Testis (tissue), 3 donors: ENCODE results near the gene FALEC. TPM values are rescaled to one million over a fixed set of nuclear protein-coding genes. Genes with fewer than 3 reads are reported as not detected.

Source experiments
- DNase-seq: peaks from one replicate; pipeline ENCODE4 v3.0.0-alpha.2; 2019
- H3K27ac ChIP-seq, 2 donors: fragments of 200-600 bp; sonication (generic); one replicate each; pipeline ENCODE4 v1.5.1; 2019
- H3K27me3 ChIP-seq: fragments of 200-600 bp; sonication (generic); one replicate; pipeline ENCODE4 v1.5.1; 2019
- H3K36me3 ChIP-seq: fragments of 200-600 bp; sonication (generic); one replicate; pipeline ENCODE4 v1.5.1; 2017; ENCODE audit warnings: low read depth; ENCODE audit errors: missing control alignments
- H3K4me1 ChIP-seq: fragments of 200-600 bp; sonication (generic); one replicate; pipeline ENCODE4 v1.5.1; 2019
- H3K4me3 ChIP-seq, 2 donors: fragments of 200-600 bp; sonication (generic); one replicate each; pipeline ENCODE4 v1.5.1; 2017 to 2019
- H3K9me3 ChIP-seq: fragments of 200-600 bp; sonication (generic); one replicate; pipeline ENCODE4 v1.5.1; 2017
- POLR2A ChIP-seq: fragments of 450-650 bp; IDR thresholded peaks from one replicate; pipeline ENCODE4 v1.6.1; 2017; ENCODE audit warnings: antibody characterized with exemption, mild to moderate bottlenecking, moderate library complexity
- WGBS, 2 donors: methylation state at CpG; one replicate each; pipeline ENCODE4 v1.1.5; 2018; 5-methylcytosine and 5-hydroxymethylcytosine counted together
- intact Hi-C: fragments of 100-400 bp; cut with DNase I; formaldehyde crosslinking; loops from one replicate; pipeline ENCODE4 v1.15.1; 2023; ENCODE audit warnings: low total_unique reads
- polyA plus RNA-seq: library from polyadenylated mRNA; stranded (reverse); fragments of 350-450 nt; fragmentation: Illumina TruSeq; extraction: RNeasy Lipid Tissue Mini Kit (QIAGEN cat#74804); gene quantifications from one replicate; pipeline ENCODE4 v1.2.3, GENCODE V29; 2014; ENCODE audit warnings: low read depth, low replicate concordance; ENCODE audit not compliant: insufficient read depth
- total RNA-seq, 2 donors: library from RNA; depleted of rRNA; stranded (reverse); fragments of >200 nt; gene quantifications; one replicate each; pipeline ENCODE4 v1.2.3, GENCODE V29; 2016
- TF ChIP-seq, protein P1 (sequence below), 3 experiments: fragments of 450-650 bp in 2 of 3; fragments of 200-600 bp in 1 of 3; sonication (generic) in 1 of 3; IDR thresholded peaks; one replicate each; pipeline ENCODE4 v1.5.1; 2016 to 2019; ENCODE audit warnings: antibody characterized with exemption in 3 of 3, mild to moderate bottlenecking in 2 of 3, moderate library complexity in 1 of 3

FALEC gene
- total and polyA plus RNA-seq, 3 donors from 2014 or later, result 1.3 TPM; not detected in 2

DNA sequence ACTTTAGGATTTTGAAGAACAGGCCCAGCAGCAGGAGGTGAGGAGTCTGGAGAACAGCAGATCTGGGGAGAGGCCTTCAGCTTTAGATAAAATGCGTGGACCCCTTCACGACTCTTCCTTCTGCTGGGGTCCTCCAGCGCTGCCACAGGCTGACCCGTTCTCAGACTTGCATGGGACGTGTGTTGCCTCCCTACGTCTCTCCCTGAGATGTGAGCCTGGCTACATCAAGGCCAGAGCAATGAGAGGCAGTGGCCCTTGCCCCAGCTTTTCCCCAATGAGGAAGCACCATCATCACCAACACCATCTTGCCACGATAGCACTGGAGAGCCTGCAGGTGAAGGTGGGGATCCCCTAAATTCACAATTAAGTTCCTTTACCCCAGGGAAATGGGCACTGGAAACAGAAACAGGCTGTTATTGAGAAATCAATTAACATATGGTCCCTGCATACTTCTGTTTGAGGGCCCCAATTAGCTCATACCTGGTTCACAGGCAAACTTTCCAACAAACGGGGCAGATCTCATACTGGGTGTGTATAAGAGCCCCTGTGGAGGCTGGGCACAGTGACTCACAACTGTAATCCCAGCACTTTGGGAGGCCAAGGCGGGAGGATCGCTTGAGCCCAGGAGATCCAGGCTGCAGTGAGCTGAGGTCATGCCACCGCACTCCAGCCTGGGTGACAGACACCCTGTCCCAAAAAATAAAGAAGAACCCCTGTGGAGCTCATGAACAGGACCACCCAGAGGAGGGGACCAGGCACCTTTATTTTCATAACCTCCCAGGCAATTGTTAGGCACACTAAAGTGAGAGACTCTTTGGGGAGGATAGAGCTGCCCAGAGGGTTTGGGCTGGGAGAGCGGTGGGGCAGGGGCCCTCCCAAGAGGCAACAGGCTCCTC, 21.5 kb downstream of the FALEC start:
- no peaks in the 10 kb centered on the region for H3K36me3 ChIP-seq
- intact Hi-C loops, result no loop called here
- H3K4me3 ChIP-seq, result no peak overlapping the region
- no peak for DNase-seq
- no peaks in the 10 kb centered on the region for H3K9me3 ChIP-seq
- no peak for TF ChIP-seq POLR2A
- TF ChIP-seq, protein P1, sequence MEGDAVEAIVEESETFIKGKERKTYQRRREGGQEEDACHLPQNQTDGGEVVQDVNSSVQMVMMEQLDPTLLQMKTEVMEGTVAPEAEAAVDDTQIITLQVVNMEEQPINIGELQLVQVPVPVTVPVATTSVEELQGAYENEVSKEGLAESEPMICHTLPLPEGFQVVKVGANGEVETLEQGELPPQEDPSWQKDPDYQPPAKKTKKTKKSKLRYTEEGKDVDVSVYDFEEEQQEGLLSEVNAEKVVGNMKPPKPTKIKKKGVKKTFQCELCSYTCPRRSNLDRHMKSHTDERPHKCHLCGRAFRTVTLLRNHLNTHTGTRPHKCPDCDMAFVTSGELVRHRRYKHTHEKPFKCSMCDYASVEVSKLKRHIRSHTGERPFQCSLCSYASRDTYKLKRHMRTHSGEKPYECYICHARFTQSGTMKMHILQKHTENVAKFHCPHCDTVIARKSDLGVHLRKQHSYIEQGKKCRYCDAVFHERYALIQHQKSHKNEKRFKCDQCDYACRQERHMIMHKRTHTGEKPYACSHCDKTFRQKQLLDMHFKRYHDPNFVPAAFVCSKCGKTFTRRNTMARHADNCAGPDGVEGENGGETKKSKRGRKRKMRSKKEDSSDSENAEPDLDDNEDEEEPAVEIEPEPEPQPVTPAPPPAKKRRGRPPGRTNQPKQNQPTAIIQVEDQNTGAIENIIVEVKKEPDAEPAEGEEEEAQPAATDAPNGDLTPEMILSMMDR (IDR thresholded peaks at IDR 0.05), result no peak
- peaks cover 4% of the 10 kb centered on the region for H3K4me1 ChIP-seq
- no peaks in the 10 kb centered on the region for H3K27me3 ChIP-seq
- no peak overlapping the region for H3K27ac ChIP-seq
- WGBS, 2 donors, result 93 to 96% methylated on average over 11 to 12 of the region's 12 CpGs

DNA sequence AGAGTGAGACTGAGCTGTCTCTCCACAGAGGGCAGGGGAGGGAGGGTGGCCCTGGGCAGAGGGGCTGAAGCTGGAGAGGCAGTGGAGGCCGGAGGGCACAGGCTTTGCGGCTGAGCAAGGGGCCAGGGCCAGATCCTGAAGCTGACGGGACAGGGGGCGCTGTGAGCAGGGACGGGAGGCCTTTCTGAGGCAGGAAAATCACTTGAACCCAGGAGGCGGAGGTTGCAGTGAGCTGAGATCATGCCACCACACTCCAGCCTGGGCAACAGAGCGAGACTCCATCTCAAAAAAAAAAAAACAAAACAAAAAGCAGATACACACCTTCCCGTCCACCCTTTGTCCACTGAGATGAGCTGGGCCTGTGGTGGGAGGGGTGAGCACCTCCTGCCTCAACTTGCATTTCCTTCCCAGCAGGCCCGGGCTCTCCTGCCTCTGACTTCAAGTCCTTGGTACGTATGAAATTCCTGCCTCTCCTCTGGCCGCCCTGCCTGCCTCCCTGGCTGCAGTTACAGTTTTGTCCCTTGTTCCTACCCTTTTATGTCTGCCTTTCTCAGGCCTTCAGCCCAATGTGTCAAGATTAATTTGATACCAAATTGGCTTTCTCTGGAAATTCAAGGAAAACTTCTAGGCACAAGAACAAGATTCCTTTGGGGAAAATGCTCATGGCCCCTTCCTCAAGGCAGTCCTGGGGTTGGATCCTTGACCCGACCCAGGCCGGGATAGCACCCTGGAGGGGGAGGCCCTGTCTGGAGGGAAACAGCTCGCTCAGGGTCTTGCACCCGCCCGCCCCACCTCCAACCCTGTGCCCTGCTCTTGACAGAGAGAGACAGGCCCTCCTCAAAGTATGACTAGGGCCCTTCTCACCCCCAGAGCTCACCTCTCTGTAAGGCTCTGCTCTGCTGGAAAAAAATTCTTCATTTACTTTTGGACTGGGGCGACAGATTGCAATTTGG, 22.5 kb downstream of the FALEC start:
- H3K4me1 ChIP-seq, result peaks cover 2% of the 10 kb centered on the region
- H3K27ac ChIP-seq, result no peak overlapping the region

DNA sequence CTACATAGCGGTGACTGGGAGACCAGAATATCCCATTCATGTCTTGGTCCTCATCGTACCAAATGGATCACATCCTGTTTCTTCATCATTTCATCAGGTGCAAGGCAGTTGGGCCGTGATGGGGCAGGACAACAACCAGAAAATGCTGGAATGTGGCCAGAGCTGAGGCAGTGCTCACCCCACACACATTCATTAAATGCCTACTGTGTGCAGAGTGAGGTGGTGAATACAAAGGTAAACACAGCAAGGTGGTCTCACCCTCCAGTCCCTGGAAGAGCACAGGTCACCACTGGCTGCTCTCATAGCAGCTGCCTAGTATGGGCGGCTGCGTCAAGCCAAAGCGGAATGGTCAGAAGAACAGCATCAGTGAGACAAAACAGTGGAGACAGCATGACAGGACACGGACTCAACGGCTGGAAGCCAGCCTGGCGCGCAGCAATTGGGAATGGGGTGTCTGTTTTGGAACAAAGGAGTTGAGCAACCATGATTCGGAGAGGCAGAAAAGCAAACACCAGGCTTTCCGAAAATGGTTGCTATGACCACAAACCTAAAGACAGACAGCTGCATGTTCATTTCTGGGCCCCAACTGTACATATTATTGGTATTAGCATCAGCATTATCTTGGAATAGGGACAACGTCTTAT, 28.1 kb downstream of the FALEC start:
- DNase-seq, result no peak
- TF ChIP-seq, protein P1 (IDR thresholded peaks at IDR 0.05), result no peak
- TF ChIP-seq POLR2A, result no peak
- Histone ChIP-seq H3K4me1 (no peaks in the 10 kb centered on the region), H3K27me3 (no peaks in the 10 kb centered on the region), H3K4me3 (no peak overlapping the region), H3K9me3 (no peaks in the 10 kb centered on the region), H3K36me3 (no peaks in the 10 kb centered on the region), H3K27ac (no peak overlapping the region)
- intact Hi-C loops, result no loop called here
- WGBS, 2 donors, result 89 to 90% methylated on average over 13 of the region's 13 CpGs

More for the DNA sequence above, 22.5 kb downstream of the FALEC start:
- intact Hi-C loops, result no loop called here
- Histone ChIP-seq H3K27me3 (no peaks in the 10 kb centered on the region), H3K36me3 (no peaks in the 10 kb centered on the region), H3K4me3 (no peak overlapping the region), H3K9me3 (no peaks in the 10 kb centered on the region)
- 69 to 81% methylated on average over 15 to 17 of the region's 17 CpGs for WGBS, 2 donors
- no peak for DNase-seq
- no peak for TF ChIP-seq POLR2A
- TF ChIP-seq, protein P1 (IDR thresholded peaks at IDR 0.05), result no peak

DNA sequence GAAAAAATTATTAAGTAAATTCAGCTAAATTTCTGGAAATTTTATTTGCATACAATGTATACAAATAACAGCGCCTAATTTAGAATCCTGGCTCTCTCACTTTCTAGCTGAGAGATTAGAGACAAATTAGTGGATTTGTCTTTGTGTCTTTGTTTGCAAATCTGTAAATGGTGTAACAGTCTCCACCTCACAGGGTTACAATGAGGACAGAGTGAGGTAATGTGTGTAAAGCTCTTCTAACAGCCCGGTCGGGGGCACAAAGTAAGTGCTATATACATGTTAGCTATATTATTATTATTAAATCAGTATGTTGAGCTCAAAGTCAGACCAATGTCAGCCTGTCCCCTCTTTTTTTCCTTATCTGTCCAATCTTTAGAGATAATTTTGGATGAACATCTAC, 28.7 kb downstream of the FALEC start:
- Histone ChIP-seq H3K4me1 (no peaks in the 10 kb centered on the region), H3K9me3 (no peaks in the 10 kb centered on the region), H3K4me3 (no peak overlapping the region), H3K36me3 (no peaks in the 10 kb centered on the region), H3K27me3 (no peaks in the 10 kb centered on the region), H3K27ac (no peak overlapping the region)
- intact Hi-C loops, result no loop called here
- TF ChIP-seq POLR2A, result no peak
- TF ChIP-seq, protein P1 (IDR thresholded peaks at IDR 0.05), result no peak
- no peak for DNase-seq
- WGBS, 2 donors, result 67 to 72% methylated on average over 3 of the region's 3 CpGs
